ENCODE results near the gene TPK1.

- TF ChIP-seq CTCF (tag by site-specific recombination; IDR thresholded peaks at IDR 0.05) = no peak
- TF ChIP-seq ZNF138 (tag by site-specific recombination; IDR thresholded peaks at IDR 0.05; ENCODE audit: borderline replicate concordance) = no peak
- no peak for TF ChIP-seq REPIN1 (tag by site-specific recombination; IDR thresholded peaks at IDR 0.05; ENCODE audit: low read depth)
- TF ChIP-seq, protein P1, sequence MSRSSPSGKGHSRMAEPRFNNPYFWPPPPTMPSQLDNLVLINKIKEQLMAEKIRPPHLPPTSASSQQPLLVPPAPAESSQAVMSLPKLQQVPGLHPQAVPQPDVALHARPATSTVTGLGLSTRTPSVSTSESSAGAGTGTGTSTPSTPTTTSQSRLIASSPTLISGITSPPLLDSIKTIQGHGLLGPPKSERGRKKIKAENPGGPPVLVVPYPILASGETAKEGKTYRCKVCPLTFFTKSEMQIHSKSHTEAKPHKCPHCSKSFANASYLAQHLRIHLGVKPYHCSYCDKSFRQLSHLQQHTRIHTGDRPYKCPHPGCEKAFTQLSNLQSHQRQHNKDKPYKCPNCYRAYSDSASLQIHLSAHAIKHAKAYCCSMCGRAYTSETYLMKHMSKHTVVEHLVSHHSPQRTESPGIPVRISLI (tag by site-specific recombination; IDR thresholded peaks at IDR 0.05) = no peak
- no peak for TF ChIP-seq PBX3 (CRISPR knock-in tag; IDR thresholded peaks at IDR 0.05)
- no peak for TF ChIP-seq ZNF202 (tag by site-specific recombination; IDR thresholded peaks at IDR 0.05; ENCODE audit: borderline replicate concordance)
- no peak for TF ChIP-seq ZNF16 (tag by site-specific recombination; IDR thresholded peaks at IDR 0.05; ENCODE audit: low read depth)
- no peak for TF ChIP-seq ZNF140 (tag by site-specific recombination; IDR thresholded peaks at IDR 0.05)
- TF ChIP-seq KLF16 (tag by site-specific recombination; IDR thresholded peaks at IDR 0.05) = no peak
- TF ChIP-seq FEZF1 (tag by site-specific recombination; IDR thresholded peaks at IDR 0.05) = no peak
- TF ChIP-seq ZNF24 (tag by site-specific recombination; IDR thresholded peaks at IDR 0.05) = no peak
These were observed 641 bp upstream of the TPK1 start for GRCh38 chr7:144836545-144836842.

Measured in HEK293 (cell line).